Left ventricle myocardium inferior (tissue), 1 donor: Measurements from ENCODE around the gene LRMDA. TPM values are rescaled to one million over a fixed set of nuclear protein-coding genes. Genes with fewer than 3 reads are reported as not detected.

Experiments used
- DNase-seq: peaks from one replicate; pipeline ENCODE4 v3.0.0-alpha.2; 2020
- H3K27ac ChIP-seq: fragments of 200-600 bp; replicated peaks from 2 replicates; pipeline ENCODE4 v1.8.0; 2021
- H3K27me3 ChIP-seq: fragments of 200-600 bp; 2 replicates; pipeline ENCODE4 v1.8.0; 2021; ENCODE audit warnings: low read depth
- H3K36me3 ChIP-seq: fragments of 200-600 bp; 2 replicates; pipeline ENCODE4 v1.8.0; 2021
- H3K4me1 ChIP-seq: fragments of 200-600 bp; 2 replicates; pipeline ENCODE4 v1.8.0; 2021
- H3K4me3 ChIP-seq: fragments of 200-600 bp; 2 replicates; pipeline ENCODE4 v1.8.0; 2021; ENCODE audit warnings: mild to moderate bottlenecking, moderate library complexity
- H3K9me3 ChIP-seq: fragments of 200-600 bp; replicated peaks from 2 replicates; pipeline ENCODE4 v1.8.0; 2021
- CTCF ChIP-seq: fragments of 200-600 bp; IDR thresholded peaks from 2 replicates; pipeline ENCODE4 v1.8.0; 2021; ENCODE audit warnings: antibody characterized with exemption, mild to moderate bottlenecking, borderline replicate concordance
- intact Hi-C: fragments of 100-400 bp; cut with micrococcal nuclease; formaldehyde crosslinking; loops from one replicate; pipeline ENCODE4 v1.11.0; 2022
- total RNA-seq: library from RNA; stranded (reverse); fragmentation: NEBNext Ultra II Directional; extraction: Animal tissue kit (Norgen Biotek cat#: 25700); gene quantifications from one replicate; pipeline ENCODE4 v1.2.1, GENCODE V29; 2021
- donor health status: DM: no; HTN: yes; CAD: no; lungs with severe emphysema.

LRMDA gene
- total RNA-seq, 1 donor from 2014 or later: 18.7 TPM

- no peaks in the 10 kb centered on the region for H3K27me3 ChIP-seq
- no peak for DNase-seq
- H3K4me3 ChIP-seq: no peak overlapping the region
- peaks cover 39% of the 10 kb centered on the region for H3K4me1 ChIP-seq
- no peak for TF ChIP-seq CTCF
- no peaks in the 10 kb centered on the region for H3K36me3 ChIP-seq
- H3K9me3 ChIP-seq: no peaks in the 10 kb centered on the region
- intact Hi-C loops: loop anchor here (10.0 kb wide), 1 partner anchor 234 kb away; no protein-coding TSS in a partner anchor
- peak overlapping the region; percentile 77 for H3K27ac ChIP-seq
Observed at GRCh38 chr10:76310588-76311080, 879.2 kb downstream of the LRMDA start.

GRCh38 chr10:76311752-76312636 is 880.6 kb downstream of the LRMDA start:
- H3K9me3 ChIP-seq: peaks cover 5% of the 10 kb centered on the region
- H3K27ac ChIP-seq: peak overlapping the region; percentile 77
- no peaks in the 10 kb centered on the region for H3K27me3 ChIP-seq
- H3K4me1 ChIP-seq: peaks cover 39% of the 10 kb centered on the region
- DNase-seq: no peak
- intact Hi-C loops: loop anchor here (10.0 kb wide), 1 partner anchor 233 kb away; no protein-coding TSS in a partner anchor
- TF ChIP-seq CTCF: peak; percentile 58
- no peak overlapping the region for H3K4me3 ChIP-seq
- H3K36me3 ChIP-seq: no peaks in the 10 kb centered on the region

GRCh38 chr10:76315240-76315639 is 883.8 kb downstream of the LRMDA start:
- Histone ChIP-seq H3K4me3 (no peak overlapping the region), H3K27me3 (no peaks in the 10 kb centered on the region), H3K36me3 (no peaks in the 10 kb centered on the region), H3K9me3 (peaks cover 14% of the 10 kb centered on the region), H3K27ac (no peak overlapping the region), H3K4me1 (peaks cover 29% of the 10 kb centered on the region)
- intact Hi-C loops: loop anchor here (10.0 kb wide), 1 partner anchor 230 kb away; no protein-coding TSS in a partner anchor
- DNase-seq: no peak
- no peak for TF ChIP-seq CTCF

- no peaks in the 10 kb centered on the region for H3K36me3 ChIP-seq
- H3K4me3 ChIP-seq: no peak overlapping the region
- peaks cover 14% of the 10 kb centered on the region for H3K9me3 ChIP-seq
- TF ChIP-seq CTCF: no peak
- intact Hi-C loops: loop anchor here (10.0 kb wide), 1 partner anchor 229 kb away; no protein-coding TSS in a partner anchor
- peaks cover 19% of the 10 kb centered on the region for H3K4me1 ChIP-seq
- DNase-seq: no peak
- H3K27ac ChIP-seq: no peak overlapping the region
- no peaks in the 10 kb centered on the region for H3K27me3 ChIP-seq
Observed at GRCh38 chr10:76316234-76316633, 884.8 kb downstream of the LRMDA start.

GRCh38 chr10:76317078-76317477 is 885.7 kb downstream of the LRMDA start:
- Histone ChIP-seq H3K9me3 (peaks cover 14% of the 10 kb centered on the region), H3K4me3 (no peak overlapping the region), H3K4me1 (peaks cover 11% of the 10 kb centered on the region), H3K27ac (no peak overlapping the region), H3K36me3 (no peaks in the 10 kb centered on the region), H3K27me3 (no peaks in the 10 kb centered on the region)
- intact Hi-C loops: loop anchor here (10.0 kb wide), 1 partner anchor 228 kb away; no protein-coding TSS in a partner anchor
- TF ChIP-seq CTCF: no peak
- DNase-seq: no peak
